SK-N-SH (cell line): ENCODE measurements around the gene NMBR. TPM values are rescaled to one million over a fixed set of nuclear protein-coding genes. Genes with fewer than 3 reads are reported as not detected.

Source experiments
- CTCF ChIA-PET: fragments of 300-600, 350-600 bp; formaldehyde crosslinking; extraction: SDS; loops from one replicate; lab custom pipeline; 2021; lab: Yijun Ruan, JAX
- POLR2A ChIA-PET: fragments of 350-600 bp; sonication (Branson Sonifier 250); formaldehyde crosslinking; extraction: SDS; loops from one replicate; lab custom pipeline; 2020; ENCODE audit warnings: antibody characterized with exemption, inconsistent platforms; lab: Yijun Ruan, JAX
- DNase-seq: peaks from one replicate; pipeline ENCODE4 v3.0.0; 2012
- H2AFZ ChIP-seq: fragments of 200-600 bp; sonication (generic); 2 replicates; pipeline ENCODE4 v1.8.1; 2016; ENCODE audit warnings: antibody characterized with exemption, mild to moderate bottlenecking, low read depth
- H3F3A ChIP-seq: fragments of 200-600 bp; sonication (generic); replicated peaks from 2 replicates; pipeline ENCODE3; 2016; ENCODE audit warnings: antibody characterized with exemption, mild to moderate bottlenecking; ENCODE audit not compliant: insufficient read depth
- H3K27ac ChIP-seq, 2 experiments: fragments of 200-500 bp in 1 of 2; fragments of 200-600 bp in 1 of 2; sonication (Bioruptor generic) in 1 of 2; sonication (generic), shearing (Covaris generic) in 1 of 2; 2 replicates each; pipeline versions ENCODE4 v1.5.1 to v1.6.1; 2014 to 2016; ENCODE audit warnings: low read depth in 2 of 2, inconsistent platforms in 1 of 2, low read length in 1 of 2, mild to moderate bottlenecking in 1 of 2, mixed read lengths in 1 of 2
- H3K27me3 ChIP-seq: fragments of 200-600 bp; sonication (generic), shearing (Covaris generic); 2 replicates; pipeline ENCODE4 v1.6.1; 2016; ENCODE audit warnings: mixed run types; ENCODE audit not compliant: insufficient read depth
- H3K36me3 ChIP-seq, 2 experiments: fragments of 200-500 bp in 1 of 2; fragments of 200-600 bp in 1 of 2; sonication (Bioruptor generic) in 1 of 2; sonication (generic) in 1 of 2; replicated peaks in 1 of 2; 2 replicates each; pipeline versions ENCODE3 to v1.5.1; 2014 to 2016; ENCODE audit warnings: low read length in 1 of 2, mild to moderate bottlenecking in 1 of 2; ENCODE audit not compliant: insufficient read depth in 2 of 2, control insufficient read depth in 1 of 2
- H3K4me1 ChIP-seq, 2 experiments: fragments of 200-500 bp in 1 of 2; fragments of 200-600 bp in 1 of 2; sonication (Bioruptor generic) in 1 of 2; sonication (generic), shearing (Covaris generic) in 1 of 2; 2 replicates each; pipeline versions ENCODE4 v1.5.1 to v1.6.1; 2014 to 2016; ENCODE audit warnings: low read depth in 1 of 2, low read length in 1 of 2, mixed run types in 1 of 2; ENCODE audit not compliant: insufficient read depth in 2 of 2, control insufficient read depth in 1 of 2
- H3K4me2 ChIP-seq: fragments of 200-600 bp; sonication (generic), shearing (Covaris generic); 2 replicates; pipeline ENCODE4 v1.6.1; 2017; ENCODE audit warnings: mixed run types
- H3K4me3 ChIP-seq, 2 experiments: fragments of 200-500 bp in 1 of 2; fragments of 200-600 bp in 1 of 2; sonication (Bioruptor generic) in 1 of 2; sonication (generic), shearing (Covaris generic) in 1 of 2; 2 replicates each; pipeline versions ENCODE4 v1.5.1 to v1.8.1; 2014 to 2016; ENCODE audit warnings: low read depth in 2 of 2, inconsistent platforms in 1 of 2, low read length in 1 of 2, mild to moderate bottlenecking in 1 of 2, mixed read lengths in 1 of 2, moderate library complexity in 1 of 2
- H3K79me2 ChIP-seq: fragments of 200-600 bp; sonication (generic); 2 replicates; pipeline ENCODE4 v1.8.1; 2017; ENCODE audit warnings: mild to moderate bottlenecking; ENCODE audit not compliant: insufficient read depth
- H3K9ac ChIP-seq: fragments of 200-600 bp; sonication (generic); 2 replicates; pipeline ENCODE4 v1.6.1; 2017; ENCODE audit warnings: mixed run types
- H3K9me2 ChIP-seq: fragments of 200-600 bp; sonication (generic); 2 replicates; pipeline ENCODE4 v1.6.1; 2017; ENCODE audit warnings: mixed run types
- H3K9me3 ChIP-seq: fragments of 200-600 bp; sonication (generic); 2 replicates; pipeline ENCODE4 v1.6.1; 2017; ENCODE audit warnings: mixed run types, mild to moderate bottlenecking, moderate library complexity
- H4K20me1 ChIP-seq: fragments of 200-600 bp; sonication (generic); 2 replicates; pipeline ENCODE4 v1.6.1; 2017; ENCODE audit warnings: mild to moderate bottlenecking, mixed run types; ENCODE audit not compliant: insufficient read depth
- CHD2 ChIP-seq: fragments of 150-350 bp; IDR thresholded peaks from 2 replicates; pipeline ENCODE4 v1.6.1; 2018; ENCODE audit warnings: low read length; ENCODE audit not compliant: partially characterized antibody
- ELF1 ChIP-seq: IDR thresholded peaks from 2 replicates; pipeline ENCODE4 v1.4.0; 2012
- EP300 ChIP-seq, 2 experiments: IDR thresholded peaks; 2 replicates each; pipeline versions ENCODE4 v1.4.0 to v1.6.1; 2012; ENCODE audit warnings: borderline replicate concordance in 1 of 2, low read depth in 1 of 2, low read length in 1 of 2
- FOSL2 ChIP-seq: IDR thresholded peaks from 2 replicates; pipeline ENCODE4 v1.4.0; 2012; ENCODE audit warnings: low read depth, mild to moderate bottlenecking, moderate library complexity, borderline replicate concordance
- FOXM1 ChIP-seq: IDR thresholded peaks from 2 replicates; pipeline ENCODE4 v1.4.0; 2012; ENCODE audit warnings: low read depth, mild to moderate bottlenecking
- JUND ChIP-seq: IDR thresholded peaks from 2 replicates; pipeline ENCODE4 v1.4.0; 2012
- MAX ChIP-seq: IDR thresholded peaks from 2 replicates; pipeline ENCODE4 v1.4.0; 2012; ENCODE audit warnings: low read depth
- MEF2A ChIP-seq: IDR thresholded peaks from 2 replicates; pipeline ENCODE4 v1.4.0; 2012; ENCODE audit warnings: low read depth, borderline replicate concordance
- NFIC ChIP-seq: IDR thresholded peaks from 2 replicates; pipeline ENCODE4 v1.4.0; 2012; ENCODE audit warnings: borderline replicate concordance
- PBX3 ChIP-seq: IDR thresholded peaks from 2 replicates; pipeline ENCODE4; 2012
- POLR2AphosphoS5 ChIP-seq: IDR thresholded peaks from 2 replicates; pipeline ENCODE4 v1.6.1; 2012; ENCODE audit warnings: low read depth, low read length
- RAD21 ChIP-seq: IDR thresholded peaks from 2 replicates; pipeline ENCODE4 v1.6.1; 2012; ENCODE audit warnings: mild to moderate bottlenecking, low read length
- RCOR1 ChIP-seq: fragments of 150-350 bp; IDR thresholded peaks from 2 replicates; pipeline ENCODE4 v1.6.1; 2017; ENCODE audit warnings: antibody characterized with exemption, low read length
- RFX5 ChIP-seq: IDR thresholded peaks from 2 replicates; pipeline ENCODE4 v1.6.1; 2012; ENCODE audit warnings: mild to moderate bottlenecking, improper control_type of control experiment, low read length
- RXRA ChIP-seq: IDR thresholded peaks from 2 replicates; pipeline ENCODE4 v1.4.0; 2012; ENCODE audit warnings: low read depth, mild to moderate bottlenecking, borderline replicate concordance
- SIN3A ChIP-seq: IDR thresholded peaks from 2 replicates; pipeline ENCODE4 v1.6.1; 2012; ENCODE audit warnings: low read depth, mild to moderate bottlenecking, low read length, moderate library complexity, borderline replicate concordance
- TAF1 ChIP-seq: IDR thresholded peaks from 2 replicates; pipeline ENCODE4 v1.6.1; 2012; ENCODE audit warnings: low read depth, mild to moderate bottlenecking, low read length, moderate library complexity, borderline replicate concordance
- WGBS: methylation state at CpG from one replicate; pipeline ENCODE4 v1.1.6; 2017; ENCODE audit warnings: low lambda C conversion rate; 5-methylcytosine and 5-hydroxymethylcytosine counted together
- polyA plus RNA-seq, 3 experiments: library from polyadenylated mRNA; depleted of rRNA; stranded (reverse); fragments of >200 nt; gene quantifications; 2 replicates each; pipeline ENCODE4 v1.2.3, GENCODE V29; 2012
- TF ChIP-seq, protein P1 (sequence below): fragments of 150-350 bp; IDR thresholded peaks from 2 replicates; pipeline ENCODE4 v1.6.1; 2016; ENCODE audit warnings: mild to moderate bottlenecking, low read depth, low read length
- TF ChIP-seq, protein P2 (sequence below): fragments of 200-600 bp; sonication (generic); IDR thresholded peaks from 2 replicates; pipeline ENCODE4 v1.6.1; 2017; ENCODE audit warnings: antibody characterized with exemption, mild to moderate bottlenecking, moderate library complexity
- TF ChIP-seq, protein P3 (sequence below): IDR thresholded peaks from 2 replicates; pipeline ENCODE4 v1.6.1; 2012; ENCODE audit warnings: mild to moderate bottlenecking, low read depth, low read length, moderate library complexity

The NMBR gene
- polyA plus RNA-seq, 1 of the 3 experiments (the other 2 are of a cell fraction): not detected

GRCh38 chr6:142031035-142031434 is 115.9 kb downstream of the NMBR start:
- ChIA-PET POLR2A (no interaction called here), CTCF (no interaction called here)
- Histone ChIP-seq H3K27me3 (no peaks in the 10 kb centered on the region), H3K4me2 (peak overlapping the region; percentile 71; the same call in 1 of the 2 replicates), H3K4me1 (no peaks in the 10 kb centered on the region; a peak in 1 of 4 replicates), H4K20me1 (no peaks in the 10 kb centered on the region), H3F3A (peaks cover 22% of the 10 kb centered on the region), H3K4me3 (no peak overlapping the region; a peak in 1 of 4 replicates), H3K36me3 (peaks cover 0 to 12% of the 10 kb centered on the region in 2 experiments), H3K79me2 (peaks cover 42% of the 10 kb centered on the region), H3K9ac (0 out of 2 replicates have a peak overlapping the region, but pooled peaks have one; percentile 62), H3K27ac (peak overlapping the region in 1 of 2 experiments; percentile 84; a peak in 2 of 4 replicates), H2AFZ (peak overlapping the region; percentile 67), H3K9me3 (no peaks in the 10 kb centered on the region), H3K9me2 (no peaks in the 10 kb centered on the region)
- TF ChIP-seq PBX3 (no peak), CHD2 (no peak), MAX (no peak), FOSL2 (no peak), ELF1 (no peak), NFIC (no peak), MEF2A (no peak), RXRA (no peak), POLR2AphosphoS5 (no peak)
- TF ChIP-seq, protein P1, sequence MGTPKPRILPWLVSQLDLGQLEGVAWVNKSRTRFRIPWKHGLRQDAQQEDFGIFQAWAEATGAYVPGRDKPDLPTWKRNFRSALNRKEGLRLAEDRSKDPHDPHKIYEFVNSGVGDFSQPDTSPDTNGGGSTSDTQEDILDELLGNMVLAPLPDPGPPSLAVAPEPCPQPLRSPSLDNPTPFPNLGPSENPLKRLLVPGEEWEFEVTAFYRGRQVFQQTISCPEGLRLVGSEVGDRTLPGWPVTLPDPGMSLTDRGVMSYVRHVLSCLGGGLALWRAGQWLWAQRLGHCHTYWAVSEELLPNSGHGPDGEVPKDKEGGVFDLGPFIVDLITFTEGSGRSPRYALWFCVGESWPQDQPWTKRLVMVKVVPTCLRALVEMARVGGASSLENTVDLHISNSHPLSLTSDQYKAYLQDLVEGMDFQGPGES: no peak
- DNase-seq: no peak
- WGBS: 28% methylated on average over 4 of the region's 4 CpGs

DNA sequence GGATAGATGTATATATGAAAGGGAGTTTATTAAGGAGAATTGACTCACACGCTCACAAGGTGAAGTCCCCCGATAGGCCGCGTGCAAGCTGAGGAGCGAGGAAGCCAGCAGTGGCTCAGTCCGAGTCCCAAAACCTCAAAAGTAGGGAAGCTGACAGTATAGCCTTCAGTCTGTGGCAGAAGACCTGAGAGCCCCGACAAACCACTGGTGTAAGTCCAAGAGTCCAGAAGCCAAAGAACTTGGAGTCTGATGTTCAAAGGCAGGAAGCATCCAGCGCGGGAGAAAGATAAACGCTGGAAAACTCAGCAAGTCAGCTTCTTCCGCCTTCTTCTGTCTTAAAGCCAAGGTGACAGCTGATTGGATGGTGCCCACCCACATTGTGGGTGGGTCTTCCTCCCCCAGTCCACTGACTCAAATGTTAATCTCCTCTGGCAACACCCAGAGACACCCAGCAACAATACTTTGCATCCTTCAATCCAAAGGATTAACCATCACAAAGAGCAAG is 116.8 kb downstream of the NMBR start:
- CTCF ChIA-PET: no interaction called here
- no peaks in the 10 kb centered on the region for H3K9me2 ChIP-seq
- 9% methylated on average over 7 of the region's 11 CpGs for WGBS
- POLR2A ChIA-PET: no interaction called here
- peak overlapping the region; percentile 71 for H3K4me2 ChIP-seq
- H3K9ac ChIP-seq: peak overlapping the region; percentile 62
- H3K9me3 ChIP-seq: no peaks in the 10 kb centered on the region
- no peaks in the 10 kb centered on the region; a peak in 1 of 4 replicates for H3K4me1 ChIP-seq
- H3K79me2 ChIP-seq: peaks cover 50% of the 10 kb centered on the region
- H4K20me1 ChIP-seq: no peaks in the 10 kb centered on the region
- peak overlapping the region; percentile 52 to 77 for H3K4me3 ChIP-seq
- H3F3A ChIP-seq: peaks cover 22% of the 10 kb centered on the region
- H3K27ac ChIP-seq: peak overlapping the region in 1 of 2 experiments; percentile 84; a peak in 2 of 4 replicates
- peaks cover 0 to 12% of the 10 kb centered on the region in 2 experiments for H3K36me3 ChIP-seq
- no peaks in the 10 kb centered on the region for H3K27me3 ChIP-seq
- DNase-seq: no peak
- H2AFZ ChIP-seq: peak overlapping the region; percentile 77; the same call in 1 of the 2 replicates
- TF ChIP-seq RFX5: no peak
- TF ChIP-seq POLR2AphosphoS5: peak; percentile 50; the same call in 1 of the 2 replicates
- TF ChIP-seq, protein P2, sequence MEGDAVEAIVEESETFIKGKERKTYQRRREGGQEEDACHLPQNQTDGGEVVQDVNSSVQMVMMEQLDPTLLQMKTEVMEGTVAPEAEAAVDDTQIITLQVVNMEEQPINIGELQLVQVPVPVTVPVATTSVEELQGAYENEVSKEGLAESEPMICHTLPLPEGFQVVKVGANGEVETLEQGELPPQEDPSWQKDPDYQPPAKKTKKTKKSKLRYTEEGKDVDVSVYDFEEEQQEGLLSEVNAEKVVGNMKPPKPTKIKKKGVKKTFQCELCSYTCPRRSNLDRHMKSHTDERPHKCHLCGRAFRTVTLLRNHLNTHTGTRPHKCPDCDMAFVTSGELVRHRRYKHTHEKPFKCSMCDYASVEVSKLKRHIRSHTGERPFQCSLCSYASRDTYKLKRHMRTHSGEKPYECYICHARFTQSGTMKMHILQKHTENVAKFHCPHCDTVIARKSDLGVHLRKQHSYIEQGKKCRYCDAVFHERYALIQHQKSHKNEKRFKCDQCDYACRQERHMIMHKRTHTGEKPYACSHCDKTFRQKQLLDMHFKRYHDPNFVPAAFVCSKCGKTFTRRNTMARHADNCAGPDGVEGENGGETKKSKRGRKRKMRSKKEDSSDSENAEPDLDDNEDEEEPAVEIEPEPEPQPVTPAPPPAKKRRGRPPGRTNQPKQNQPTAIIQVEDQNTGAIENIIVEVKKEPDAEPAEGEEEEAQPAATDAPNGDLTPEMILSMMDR: no peak
- TF ChIP-seq, protein P3, sequence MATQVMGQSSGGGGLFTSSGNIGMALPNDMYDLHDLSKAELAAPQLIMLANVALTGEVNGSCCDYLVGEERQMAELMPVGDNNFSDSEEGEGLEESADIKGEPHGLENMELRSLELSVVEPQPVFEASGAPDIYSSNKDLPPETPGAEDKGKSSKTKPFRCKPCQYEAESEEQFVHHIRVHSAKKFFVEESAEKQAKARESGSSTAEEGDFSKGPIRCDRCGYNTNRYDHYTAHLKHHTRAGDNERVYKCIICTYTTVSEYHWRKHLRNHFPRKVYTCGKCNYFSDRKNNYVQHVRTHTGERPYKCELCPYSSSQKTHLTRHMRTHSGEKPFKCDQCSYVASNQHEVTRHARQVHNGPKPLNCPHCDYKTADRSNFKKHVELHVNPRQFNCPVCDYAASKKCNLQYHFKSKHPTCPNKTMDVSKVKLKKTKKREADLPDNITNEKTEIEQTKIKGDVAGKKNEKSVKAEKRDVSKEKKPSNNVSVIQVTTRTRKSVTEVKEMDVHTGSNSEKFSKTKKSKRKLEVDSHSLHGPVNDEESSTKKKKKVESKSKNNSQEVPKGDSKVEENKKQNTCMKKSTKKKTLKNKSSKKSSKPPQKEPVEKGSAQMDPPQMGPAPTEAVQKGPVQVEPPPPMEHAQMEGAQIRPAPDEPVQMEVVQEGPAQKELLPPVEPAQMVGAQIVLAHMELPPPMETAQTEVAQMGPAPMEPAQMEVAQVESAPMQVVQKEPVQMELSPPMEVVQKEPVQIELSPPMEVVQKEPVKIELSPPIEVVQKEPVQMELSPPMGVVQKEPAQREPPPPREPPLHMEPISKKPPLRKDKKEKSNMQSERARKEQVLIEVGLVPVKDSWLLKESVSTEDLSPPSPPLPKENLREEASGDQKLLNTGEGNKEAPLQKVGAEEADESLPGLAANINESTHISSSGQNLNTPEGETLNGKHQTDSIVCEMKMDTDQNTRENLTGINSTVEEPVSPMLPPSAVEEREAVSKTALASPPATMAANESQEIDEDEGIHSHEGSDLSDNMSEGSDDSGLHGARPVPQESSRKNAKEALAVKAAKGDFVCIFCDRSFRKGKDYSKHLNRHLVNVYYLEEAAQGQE: no peak
- no peak for TF ChIP-seq RAD21
- TF ChIP-seq JUND: no peak
- TF ChIP-seq ELF1: peak; percentile 77
- TF ChIP-seq MAX: peak; percentile 73; the same call in 1 of the 2 replicates
- TF ChIP-seq TAF1: peak; percentile 36; the same call in 1 of the 2 replicates
- 0 out of 2 replicates have a peak, but pooled peaks have one; percentile 63 for TF ChIP-seq SIN3A
- no peak for TF ChIP-seq EP300 (IDR thresholded peaks at IDR 0.05; ENCODE audit: borderline replicate concordance in 1 of 2, low read depth in 1 of 2, low read length in 1 of 2)
- TF ChIP-seq RCOR1: no peak
- TF ChIP-seq FOXM1: no peak
